Measurements from ENCODE around the gene OGFR.

Gene OGFR

GRCh38 chr20:62784497-62784896 lies 20.1 kb upstream of the OGFR start:
- H3K4me3 ChIP-seq (ENCODE audit: low read length), result no peak overlapping the region
- no peaks in the 10 kb centered on the region for H3K27me3 ChIP-seq (ENCODE audit: insufficient read depth, low read length)
- no peaks in the 10 kb centered on the region for H3K4me1 ChIP-seq (ENCODE audit: insufficient read depth, low read length)
- H3K36me3 ChIP-seq (ENCODE audit: insufficient read depth, low read length), result no peaks in the 10 kb centered on the region
- H3K27ac ChIP-seq (ENCODE audit: low read depth, low read length), result no peak overlapping the region
- no peak overlapping the region for H3K9ac ChIP-seq (ENCODE audit: low read depth, low read length)
- 91% methylated on average over 16 of the region's 16 CpGs for WGBS
- H3K9me3 ChIP-seq (ENCODE audit: insufficient read depth, low read depth, low read length), result no peaks in the 10 kb centered on the region

- no peaks in the 10 kb centered on the region for H3K9me3 ChIP-seq (ENCODE audit: insufficient read depth, low read depth, low read length)
Measured at GRCh38 chr20:62785393-62785792, 19.2 kb upstream of the OGFR start.

GRCh38 chr20:62786157-62786556 lies 18.5 kb upstream of the OGFR start:
- Histone ChIP-seq H3K27ac (ENCODE audit: low read depth, low read length) (no peak overlapping the region), H3K27me3 (ENCODE audit: insufficient read depth, low read length) (no peaks in the 10 kb centered on the region), H3K4me1 (ENCODE audit: insufficient read depth, low read length) (no peaks in the 10 kb centered on the region), H3K9ac (ENCODE audit: low read depth, low read length) (no peak overlapping the region), H3K4me3 (ENCODE audit: low read length) (no peak overlapping the region), H3K36me3 (ENCODE audit: insufficient read depth, low read length) (no peaks in the 10 kb centered on the region), H3K9me3 (ENCODE audit: insufficient read depth, low read depth, low read length) (no peaks in the 10 kb centered on the region)
- 85% methylated on average over 13 of the region's 13 CpGs for WGBS

More at GRCh38 chr20:62785393-62785792, 19.2 kb upstream of the OGFR start:
- H3K4me1 ChIP-seq (ENCODE audit: insufficient read depth, low read length), result no peaks in the 10 kb centered on the region
- no peaks in the 10 kb centered on the region for H3K27me3 ChIP-seq (ENCODE audit: insufficient read depth, low read length)
- no peaks in the 10 kb centered on the region for H3K36me3 ChIP-seq (ENCODE audit: insufficient read depth, low read length)
- no peak overlapping the region for H3K4me3 ChIP-seq (ENCODE audit: low read length)
- no peak overlapping the region for H3K27ac ChIP-seq (ENCODE audit: low read depth, low read length)
- WGBS, result 88% methylated on average over 11 of the region's 11 CpGs
- no peak overlapping the region for H3K9ac ChIP-seq (ENCODE audit: low read depth, low read length)

GRCh38 chr20:62787321-62787720 lies 17.3 kb upstream of the OGFR start:
- Histone ChIP-seq H3K36me3 (ENCODE audit: insufficient read depth, low read length) (no peaks in the 10 kb centered on the region), H3K4me3 (ENCODE audit: low read length) (no peak overlapping the region), H3K27ac (ENCODE audit: low read depth, low read length) (no peak overlapping the region), H3K9ac (ENCODE audit: low read depth, low read length) (no peak overlapping the region), H3K27me3 (ENCODE audit: insufficient read depth, low read length) (no peaks in the 10 kb centered on the region), H3K9me3 (ENCODE audit: insufficient read depth, low read depth, low read length) (no peaks in the 10 kb centered on the region), H3K4me1 (ENCODE audit: insufficient read depth, low read length) (no peaks in the 10 kb centered on the region)
- 90% methylated on average over 7 of the region's 7 CpGs for WGBS

- H3K4me1 ChIP-seq (ENCODE audit: insufficient read depth, low read length), result no peaks in the 10 kb centered on the region
- H3K9me3 ChIP-seq (ENCODE audit: insufficient read depth, low read depth, low read length), result no peaks in the 10 kb centered on the region
- H3K27ac ChIP-seq (ENCODE audit: low read depth, low read length), result no peak overlapping the region
- no peak overlapping the region for H3K9ac ChIP-seq (ENCODE audit: low read depth, low read length)
- 92% methylated on average over 5 of the region's 5 CpGs for WGBS
- H3K4me3 ChIP-seq (ENCODE audit: low read length), result no peak overlapping the region
- H3K36me3 ChIP-seq (ENCODE audit: insufficient read depth, low read length), result no peaks in the 10 kb centered on the region
- no peaks in the 10 kb centered on the region for H3K27me3 ChIP-seq (ENCODE audit: insufficient read depth, low read length)
Measured at GRCh38 chr20:62787866-62788265, 16.8 kb upstream of the OGFR start.

GRCh38 chr20:62788607-62789006 lies 16.0 kb upstream of the OGFR start:
- H3K27me3 ChIP-seq (ENCODE audit: insufficient read depth, low read length), result no peaks in the 10 kb centered on the region
- H3K9ac ChIP-seq (ENCODE audit: low read depth, low read length), result no peak overlapping the region
- H3K4me3 ChIP-seq (ENCODE audit: low read length), result no peak overlapping the region
- H3K36me3 ChIP-seq (ENCODE audit: insufficient read depth, low read length), result no peaks in the 10 kb centered on the region
- H3K27ac ChIP-seq (ENCODE audit: low read depth, low read length), result no peak overlapping the region
- H3K4me1 ChIP-seq (ENCODE audit: insufficient read depth, low read length), result peaks cover 1% of the 10 kb centered on the region; the same call in 1 of the 2 replicates
- WGBS, result 92% methylated on average over 15 of the region's 15 CpGs
- H3K9me3 ChIP-seq (ENCODE audit: insufficient read depth, low read depth, low read length), result no peaks in the 10 kb centered on the region

GRCh38 chr20:62790075-62790474 lies 14.6 kb upstream of the OGFR start:
- Histone ChIP-seq H3K4me1 (ENCODE audit: insufficient read depth, low read length) (peaks cover 5% of the 10 kb centered on the region; the same call in 1 of the 2 replicates), H3K27me3 (ENCODE audit: insufficient read depth, low read length) (peaks cover 7% of the 10 kb centered on the region)
- WGBS, result 94% methylated on average over 12 of the region's 12 CpGs

GRCh38 chr20:62791301-62792181 lies 13.1 kb upstream of the OGFR start:
- WGBS, result 31% methylated on average over 22 of the region's 23 CpGs
- no peak overlapping the region for H3K27ac ChIP-seq (ENCODE audit: low read depth, low read length)
- no peaks in the 10 kb centered on the region for H3K36me3 ChIP-seq (ENCODE audit: insufficient read depth, low read length)
- H3K9ac ChIP-seq (ENCODE audit: low read depth, low read length), result no peak overlapping the region
- no peaks in the 10 kb centered on the region for H3K9me3 ChIP-seq (ENCODE audit: insufficient read depth, low read depth, low read length)
- H3K4me3 ChIP-seq (ENCODE audit: low read length), result peak overlapping the region; percentile 47
- peaks cover 5% of the 10 kb centered on the region; the same call in 1 of the 2 replicates for H3K4me1 ChIP-seq (ENCODE audit: insufficient read depth, low read length)
- peaks cover 18% of the 10 kb centered on the region for H3K27me3 ChIP-seq (ENCODE audit: insufficient read depth, low read length)

More at GRCh38 chr20:62790075-62790474, 14.6 kb upstream of the OGFR start:
- Histone ChIP-seq H3K9me3 (ENCODE audit: insufficient read depth, low read depth, low read length) (no peaks in the 10 kb centered on the region), H3K27ac (ENCODE audit: low read depth, low read length) (no peak overlapping the region), H3K9ac (ENCODE audit: low read depth, low read length) (no peak overlapping the region), H3K4me3 (ENCODE audit: low read length) (no peak overlapping the region), H3K36me3 (ENCODE audit: insufficient read depth, low read length) (no peaks in the 10 kb centered on the region)

- Histone ChIP-seq H3K4me1 (ENCODE audit: insufficient read depth, low read length) (peaks cover 5% of the 10 kb centered on the region; the same call in 1 of the 2 replicates), H3K36me3 (ENCODE audit: insufficient read depth, low read length) (peaks cover under 1% of the 10 kb centered on the region; the same call in 1 of the 2 replicates), H3K9me3 (ENCODE audit: insufficient read depth, low read depth, low read length) (no peaks in the 10 kb centered on the region), H3K27ac (ENCODE audit: low read depth, low read length) (no peak overlapping the region), H3K27me3 (ENCODE audit: insufficient read depth, low read length) (peaks cover 18% of the 10 kb centered on the region), H3K4me3 (ENCODE audit: low read length) (no peak overlapping the region), H3K9ac (ENCODE audit: low read depth, low read length) (no peak overlapping the region)
- WGBS, result 87% methylated on average over 9 of the region's 9 CpGs
Measured at GRCh38 chr20:62792182-62792939, 12.3 kb upstream of the OGFR start.

- no peak overlapping the region for H3K9ac ChIP-seq (ENCODE audit: low read depth, low read length)
- no peaks in the 10 kb centered on the region for H3K9me3 ChIP-seq (ENCODE audit: insufficient read depth, low read depth, low read length)
- H3K4me1 ChIP-seq (ENCODE audit: insufficient read depth, low read length), result peaks cover 5% of the 10 kb centered on the region; the same call in 1 of the 2 replicates
- H3K27me3 ChIP-seq (ENCODE audit: insufficient read depth, low read length), result peaks cover 18% of the 10 kb centered on the region
- peaks cover 7% of the 10 kb centered on the region; the same call in 1 of the 2 replicates for H3K36me3 ChIP-seq (ENCODE audit: insufficient read depth, low read length)
- 81% methylated on average over 21 of the region's 22 CpGs for WGBS
- H3K27ac ChIP-seq (ENCODE audit: low read depth, low read length), result no peak overlapping the region
- no peak overlapping the region for H3K4me3 ChIP-seq (ENCODE audit: low read length)
Measured at GRCh38 chr20:62792940-62793756, 11.5 kb upstream of the OGFR start.

Measured in HUES64 (cell line).